SK-N-SH treated with all-trans-retinoic acid at 6 μM for 48 hours (cell line): Measurements from ENCODE around the gene CD300LF.

Experiments
- ATAC-seq: fragments of 200-7000 bp; cut with Tn5 transposase; 3 replicates; pipeline ENCODE4 v1.9.1; 2020; ENCODE audit warnings: mild to moderate bottlenecking, moderate library complexity
- ARNTL ChIP-seq: fragments of 450-650 bp; formaldehyde crosslinking; IDR thresholded peaks from 2 replicates; pipeline ENCODE4 v1.5.0; 2020; ENCODE audit warnings: low read depth, mild to moderate bottlenecking, moderate library complexity, borderline replicate concordance
- BACH2 ChIP-seq: fragments of 250-450 bp; sonication (Bioruptor Pico); IDR thresholded peaks from 2 replicates; pipeline ENCODE4 v1.9.0; 2021; ENCODE audit warnings: mild to moderate bottlenecking, borderline replicate concordance
- CREB5 ChIP-seq: fragments of 250-450 bp; sonication (Bioruptor Pico); IDR thresholded peaks from 2 replicates; pipeline ENCODE4 v1.5.1; 2020; ENCODE audit warnings: low read depth, mild to moderate bottlenecking, moderate library complexity
- CSDC2 ChIP-seq: fragments of 250-450 bp; sonication (Bioruptor Pico); IDR thresholded peaks from 2 replicates; pipeline ENCODE4 v1.5.0; 2020; ENCODE audit warnings: mild to moderate bottlenecking, moderate library complexity
- CSRNP3 ChIP-seq: fragments of 250-450 bp; sonication (Bioruptor Pico); IDR thresholded peaks from 2 replicates; pipeline ENCODE4 v1.5.1; 2021; ENCODE audit warnings: mild to moderate bottlenecking, moderate library complexity
- ESRRG ChIP-seq: fragments of 250-450 bp; sonication (Bioruptor Pico); IDR thresholded peaks from 2 replicates; pipeline ENCODE4 v1.6.1; 2021; ENCODE audit warnings: mild to moderate bottlenecking
- GLIS3 ChIP-seq: fragments of 250-450 bp; sonication (Bioruptor Pico); IDR thresholded peaks from 2 replicates; pipeline ENCODE4 v1.5.0; 2020; ENCODE audit warnings: mild to moderate bottlenecking, moderate library complexity
- ISL1 ChIP-seq: fragments of 250-450 bp; sonication (Bioruptor Pico); IDR thresholded peaks from 2 replicates; pipeline ENCODE4 v2.1.2; 2022; ENCODE audit warnings: mild to moderate bottlenecking, moderate library complexity
- OSR1 ChIP-seq: fragments of 250-450 bp; sonication (Bioruptor Pico); IDR thresholded peaks from 2 replicates; pipeline ENCODE4 v1.8.0; 2022; ENCODE audit warnings: moderate library complexity, mild to moderate bottlenecking, inconsistent platforms
- RARB ChIP-seq: fragments of 250-450 bp; sonication (Bioruptor Pico); IDR thresholded peaks from 2 replicates; pipeline ENCODE4 v1.8.0; 2021; ENCODE audit warnings: mild to moderate bottlenecking, moderate library complexity
- SNAI2 ChIP-seq: fragments of 250-450 bp; sonication (Bioruptor Pico); IDR thresholded peaks from 2 replicates; pipeline ENCODE4 v1.5.0; 2020; ENCODE audit warnings: mild to moderate bottlenecking, moderate library complexity
- TCF4 ChIP-seq: fragments of 250-450 bp; sonication (Bioruptor Pico); IDR thresholded peaks from 2 replicates; pipeline ENCODE4 v1.8.0; 2021; ENCODE audit warnings: mild to moderate bottlenecking, moderate library complexity, borderline replicate concordance
- TOX ChIP-seq: fragments of 250-450 bp; sonication (Bioruptor Pico); IDR thresholded peaks from 2 replicates; pipeline ENCODE4 v1.8.0; 2021; ENCODE audit warnings: mild to moderate bottlenecking, moderate library complexity, borderline replicate concordance
- ZC3H10 ChIP-seq: fragments of 250-450 bp; sonication (Bioruptor Pico); IDR thresholded peaks from 2 replicates; pipeline ENCODE4 v1.5.1; 2021; ENCODE audit warnings: mild to moderate bottlenecking, moderate library complexity
- ZFP3 ChIP-seq: fragments of 250-450 bp; sonication (Bioruptor Pico); IDR thresholded peaks from 2 replicates; pipeline ENCODE4 v1.5.0; 2020; ENCODE audit warnings: mild to moderate bottlenecking, moderate library complexity
- ZFP30 ChIP-seq: fragments of 450-650 bp; formaldehyde crosslinking; IDR thresholded peaks from 2 replicates; pipeline ENCODE4 v1.5.0; 2022; ENCODE audit warnings: mild to moderate bottlenecking, moderate library complexity
- ZNF565 ChIP-seq: fragments of 450-650 bp; formaldehyde crosslinking; conservative IDR thresholded peaks from 2 replicates; pipeline ENCODE4 v1.5.0; 2020; ENCODE audit warnings: low read depth, mild to moderate bottlenecking, moderate library complexity
- ZNF70 ChIP-seq: fragments of 450-650 bp; formaldehyde crosslinking; IDR thresholded peaks from 2 replicates; pipeline ENCODE4 v1.5.0; 2020; ENCODE audit warnings: mild to moderate bottlenecking, moderate library complexity
- ZNF8 ChIP-seq: fragments of 450-650 bp; formaldehyde crosslinking; IDR thresholded peaks from 2 replicates; pipeline ENCODE4 v1.5.0; 2020; ENCODE audit warnings: mild to moderate bottlenecking, moderate library complexity
- TF ChIP-seq, protein P1 (sequence below): fragments of 250-450 bp; sonication (Bioruptor Pico); IDR thresholded peaks from 2 replicates; pipeline ENCODE4 v1.5.0; 2020; ENCODE audit warnings: mild to moderate bottlenecking, moderate library complexity
- TF ChIP-seq, protein P2 (sequence below): fragments of 250-450 bp; sonication (Bioruptor Pico); IDR thresholded peaks from 2 replicates; pipeline ENCODE4 v1.8.0; 2021; ENCODE audit warnings: low read depth, mild to moderate bottlenecking, moderate library complexity, borderline replicate concordance
- TF ChIP-seq, protein P3 (sequence below): fragments of 250-450 bp; sonication (Bioruptor Pico); IDR thresholded peaks from 2 replicates; pipeline ENCODE4 v1.8.0; 2020; ENCODE audit warnings: mild to moderate bottlenecking, moderate library complexity, borderline replicate concordance

Gene CD300LF

GRCh38 chr17:74695629-74696028, 17.1 kb downstream of the CD300LF start (continued):
- TF ChIP-seq, protein P1, sequence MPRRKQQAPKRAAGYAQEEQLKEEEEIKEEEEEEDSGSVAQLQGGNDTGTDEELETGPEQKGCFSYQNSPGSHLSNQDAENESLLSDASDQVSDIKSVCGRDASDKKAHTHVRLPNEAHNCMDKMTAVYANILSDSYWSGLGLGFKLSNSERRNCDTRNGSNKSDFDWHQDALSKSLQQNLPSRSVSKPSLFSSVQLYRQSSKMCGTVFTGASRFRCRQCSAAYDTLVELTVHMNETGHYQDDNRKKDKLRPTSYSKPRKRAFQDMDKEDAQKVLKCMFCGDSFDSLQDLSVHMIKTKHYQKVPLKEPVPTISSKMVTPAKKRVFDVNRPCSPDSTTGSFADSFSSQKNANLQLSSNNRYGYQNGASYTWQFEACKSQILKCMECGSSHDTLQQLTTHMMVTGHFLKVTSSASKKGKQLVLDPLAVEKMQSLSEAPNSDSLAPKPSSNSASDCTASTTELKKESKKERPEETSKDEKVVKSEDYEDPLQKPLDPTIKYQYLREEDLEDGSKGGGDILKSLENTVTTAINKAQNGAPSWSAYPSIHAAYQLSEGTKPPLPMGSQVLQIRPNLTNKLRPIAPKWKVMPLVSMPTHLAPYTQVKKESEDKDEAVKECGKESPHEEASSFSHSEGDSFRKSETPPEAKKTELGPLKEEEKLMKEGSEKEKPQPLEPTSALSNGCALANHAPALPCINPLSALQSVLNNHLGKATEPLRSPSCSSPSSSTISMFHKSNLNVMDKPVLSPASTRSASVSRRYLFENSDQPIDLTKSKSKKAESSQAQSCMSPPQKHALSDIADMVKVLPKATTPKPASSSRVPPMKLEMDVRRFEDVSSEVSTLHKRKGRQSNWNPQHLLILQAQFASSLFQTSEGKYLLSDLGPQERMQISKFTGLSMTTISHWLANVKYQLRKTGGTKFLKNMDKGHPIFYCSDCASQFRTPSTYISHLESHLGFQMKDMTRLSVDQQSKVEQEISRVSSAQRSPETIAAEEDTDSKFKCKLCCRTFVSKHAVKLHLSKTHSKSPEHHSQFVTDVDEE (CRISPR knock-in tag): no peak

DNA sequence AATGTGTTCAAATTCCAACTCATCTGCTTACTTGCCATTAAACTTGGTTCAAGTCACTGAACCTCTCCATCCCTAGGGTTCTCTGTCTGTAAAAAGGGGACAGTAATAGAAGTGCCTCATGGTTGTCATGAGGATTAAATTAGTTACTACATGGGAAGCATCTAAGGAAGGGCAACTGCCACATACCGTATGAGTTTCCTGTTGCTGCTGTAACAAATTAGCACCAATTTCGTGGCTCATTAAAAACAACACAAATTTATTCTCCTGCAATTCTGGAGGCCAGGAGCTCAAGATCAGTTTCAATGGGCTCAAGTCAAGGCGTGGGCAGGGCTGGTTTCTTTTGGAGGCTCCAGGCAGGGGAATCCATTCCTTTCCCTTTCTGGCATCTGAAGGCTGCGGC, 18.6 kb downstream of the CD300LF start:
- no peak for TF ChIP-seq OSR1 (CRISPR knock-in tag)
- no peak for TF ChIP-seq ZFP3 (CRISPR knock-in tag)
- TF ChIP-seq ZNF8 (CRISPR knock-in tag): no peak
- TF ChIP-seq ARNTL (CRISPR knock-in tag): no peak
- TF ChIP-seq CREB5 (CRISPR knock-in tag): no peak
- TF ChIP-seq ZFP30: no peak
- no peak for ATAC-seq

DNA sequence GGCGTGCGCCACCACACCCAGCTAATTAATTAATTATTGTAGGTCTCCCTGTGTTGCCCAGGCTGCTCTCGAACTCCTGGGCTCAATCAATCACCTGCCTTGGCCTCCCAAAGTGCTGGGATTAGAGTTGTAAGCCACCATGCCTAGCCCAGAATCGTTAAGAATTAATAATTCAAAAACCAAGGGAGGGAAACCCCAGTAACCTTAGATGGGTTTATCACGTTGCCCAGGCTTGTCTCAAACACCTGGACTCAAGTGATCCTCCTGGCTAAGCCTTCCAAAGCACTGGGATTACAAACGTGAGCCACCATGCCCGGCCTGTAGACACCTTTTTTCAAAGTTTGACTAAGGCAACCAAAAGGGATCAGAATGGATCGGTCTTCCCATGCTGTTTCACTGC, 21.6 kb downstream of the CD300LF start:
- no peak for TF ChIP-seq CREB5 (CRISPR knock-in tag)
- no peak for TF ChIP-seq ESRRG (CRISPR knock-in tag)
- no peak for TF ChIP-seq BACH2 (CRISPR knock-in tag)
- TF ChIP-seq TOX (CRISPR knock-in tag): no peak
- TF ChIP-seq SNAI2 (CRISPR knock-in tag): no peak
- TF ChIP-seq ZFP30: no peak
- no peak for TF ChIP-seq ISL1
- TF ChIP-seq ARNTL (CRISPR knock-in tag): no peak
- no peak for TF ChIP-seq ZNF565
- no peak for TF ChIP-seq OSR1 (CRISPR knock-in tag)
- ATAC-seq: no peak

DNA sequence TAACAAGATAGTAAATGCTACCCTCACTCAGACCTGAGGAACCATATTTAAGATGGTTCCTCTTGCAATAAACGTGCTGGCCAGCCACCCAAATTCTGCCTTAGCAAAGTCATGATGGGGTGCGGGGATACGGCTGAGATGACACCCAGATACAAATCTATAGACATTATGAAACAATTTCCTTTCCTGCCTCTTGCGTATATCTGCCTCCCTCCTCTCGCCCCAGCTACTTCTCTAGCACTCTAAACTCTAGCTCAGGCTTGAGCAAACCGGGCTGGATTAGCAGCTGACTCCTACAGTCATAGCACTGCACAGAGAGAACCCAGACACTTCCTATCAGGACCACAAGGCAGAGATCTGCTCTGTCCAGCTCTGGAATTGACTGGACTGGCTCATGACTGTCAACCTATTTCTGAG, 22.3 kb downstream of the CD300LF start:
- TF ChIP-seq TCF4 (CRISPR knock-in tag) (no peak), CREB5 (CRISPR knock-in tag) (no peak), RARB (CRISPR knock-in tag) (no peak), ZNF8 (CRISPR knock-in tag) (no peak), ZFP3 (CRISPR knock-in tag) (no peak), CSDC2 (no peak), TOX (CRISPR knock-in tag) (no peak), ESRRG (CRISPR knock-in tag) (no peak), SNAI2 (CRISPR knock-in tag) (no peak), BACH2 (CRISPR knock-in tag) (no peak), ZNF565 (no peak), ARNTL (CRISPR knock-in tag) (no peak)
- TF ChIP-seq, protein P2, sequence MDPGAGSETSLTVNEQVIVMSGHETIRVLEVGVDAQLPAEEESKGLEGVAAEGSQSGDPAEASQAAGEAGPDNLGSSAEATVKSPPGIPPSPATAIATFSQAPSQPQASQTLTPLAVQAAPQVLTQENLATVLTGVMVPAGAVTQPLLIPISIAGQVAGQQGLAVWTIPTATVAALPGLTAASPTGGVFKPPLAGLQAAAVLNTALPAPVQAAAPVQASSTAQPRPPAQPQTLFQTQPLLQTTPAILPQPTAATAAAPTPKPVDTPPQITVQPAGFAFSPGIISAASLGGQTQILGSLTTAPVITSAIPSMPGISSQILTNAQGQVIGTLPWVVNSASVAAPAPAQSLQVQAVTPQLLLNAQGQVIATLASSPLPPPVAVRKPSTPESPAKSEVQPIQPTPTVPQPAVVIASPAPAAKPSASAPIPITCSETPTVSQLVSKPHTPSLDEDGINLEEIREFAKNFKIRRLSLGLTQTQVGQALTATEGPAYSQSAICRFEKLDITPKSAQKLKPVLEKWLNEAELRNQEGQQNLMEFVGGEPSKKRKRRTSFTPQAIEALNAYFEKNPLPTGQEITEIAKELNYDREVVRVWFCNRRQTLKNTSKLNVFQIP (CRISPR knock-in tag): no peak
- ATAC-seq: no peak

- ATAC-seq: no peak
- TF ChIP-seq ZNF8 (CRISPR knock-in tag) (no peak), ESRRG (CRISPR knock-in tag) (no peak), CSRNP3 (CRISPR knock-in tag) (no peak), OSR1 (CRISPR knock-in tag) (no peak), RARB (CRISPR knock-in tag) (no peak), ZNF565 (no peak), ARNTL (CRISPR knock-in tag) (no peak), TOX (CRISPR knock-in tag) (no peak), ZFP3 (CRISPR knock-in tag) (no peak), GLIS3 (CRISPR knock-in tag) (no peak), TCF4 (CRISPR knock-in tag) (no peak), ZNF70 (CRISPR knock-in tag) (no peak), ZC3H10 (CRISPR knock-in tag) (no peak), ZFP30 (no peak)
- TF ChIP-seq, protein P3, sequence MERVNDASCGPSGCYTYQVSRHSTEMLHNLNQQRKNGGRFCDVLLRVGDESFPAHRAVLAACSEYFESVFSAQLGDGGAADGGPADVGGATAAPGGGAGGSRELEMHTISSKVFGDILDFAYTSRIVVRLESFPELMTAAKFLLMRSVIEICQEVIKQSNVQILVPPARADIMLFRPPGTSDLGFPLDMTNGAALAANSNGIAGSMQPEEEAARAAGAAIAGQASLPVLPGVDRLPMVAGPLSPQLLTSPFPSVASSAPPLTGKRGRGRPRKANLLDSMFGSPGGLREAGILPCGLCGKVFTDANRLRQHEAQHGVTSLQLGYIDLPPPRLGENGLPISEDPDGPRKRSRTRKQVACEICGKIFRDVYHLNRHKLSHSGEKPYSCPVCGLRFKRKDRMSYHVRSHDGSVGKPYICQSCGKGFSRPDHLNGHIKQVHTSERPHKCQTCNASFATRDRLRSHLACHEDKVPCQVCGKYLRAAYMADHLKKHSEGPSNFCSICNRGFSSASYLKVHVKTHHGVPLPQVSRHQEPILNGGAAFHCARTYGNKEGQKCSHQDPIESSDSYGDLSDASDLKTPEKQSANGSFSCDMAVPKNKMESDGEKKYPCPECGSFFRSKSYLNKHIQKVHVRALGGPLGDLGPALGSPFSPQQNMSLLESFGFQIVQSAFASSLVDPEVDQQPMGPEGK (CRISPR knock-in tag): no peak
These were observed 24.8 kb downstream of the CD300LF start for GRCh38 chr17:74687886-74688285.
